ENCODE data around the gene SHB.

The SHB gene

DNA sequence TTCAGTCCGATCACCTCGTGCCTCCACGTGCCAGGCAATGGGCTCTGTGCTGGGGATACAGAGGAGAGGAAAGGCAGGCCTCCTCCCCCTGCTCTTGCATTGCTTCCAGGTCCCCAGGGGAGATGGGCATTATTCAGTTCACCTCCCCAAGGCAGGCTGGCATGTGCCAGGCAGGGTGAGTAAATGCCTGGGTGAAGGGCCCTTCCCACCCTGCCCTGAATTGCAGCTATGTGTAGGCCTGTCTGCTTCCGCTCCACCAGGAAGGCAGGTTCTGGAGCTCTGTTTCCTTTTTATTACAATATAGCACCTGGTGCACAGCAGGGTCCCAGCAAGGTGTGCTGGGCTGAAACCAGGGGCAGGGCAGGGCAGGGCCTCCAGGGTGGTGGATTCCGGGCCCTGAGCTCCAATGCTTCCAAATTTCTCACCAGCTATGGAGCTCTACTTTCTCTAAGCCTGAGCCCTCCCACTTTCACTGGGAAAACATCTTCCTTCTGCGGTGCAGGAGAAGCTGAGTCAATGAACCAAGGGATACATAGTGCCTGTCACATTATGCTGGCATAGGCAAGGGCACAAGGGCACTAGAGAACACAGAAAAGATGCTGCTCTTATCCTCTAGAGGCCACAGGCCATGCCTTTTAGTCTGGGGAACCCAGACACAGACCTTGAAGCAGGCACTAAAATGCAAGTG lies 42.0 kb downstream of the SHB start:
- no peak overlapping the region for H3K27ac ChIP-seq (ENCODE audit: low read length)
- DNase-seq: no peak
- no peak overlapping the region for H3K9ac ChIP-seq (ENCODE audit: low read length)
- H3K4me3 ChIP-seq (ENCODE audit: low read length): no peak overlapping the region
- no peaks in the 10 kb centered on the region for H3K9me3 ChIP-seq (replicated peaks; ENCODE audit: insufficient read depth, low read length)
- no peaks in the 10 kb centered on the region for H3K9me2 ChIP-seq (replicated peaks; ENCODE audit: insufficient read depth, low read length)
- TF ChIP-seq, protein P1, sequence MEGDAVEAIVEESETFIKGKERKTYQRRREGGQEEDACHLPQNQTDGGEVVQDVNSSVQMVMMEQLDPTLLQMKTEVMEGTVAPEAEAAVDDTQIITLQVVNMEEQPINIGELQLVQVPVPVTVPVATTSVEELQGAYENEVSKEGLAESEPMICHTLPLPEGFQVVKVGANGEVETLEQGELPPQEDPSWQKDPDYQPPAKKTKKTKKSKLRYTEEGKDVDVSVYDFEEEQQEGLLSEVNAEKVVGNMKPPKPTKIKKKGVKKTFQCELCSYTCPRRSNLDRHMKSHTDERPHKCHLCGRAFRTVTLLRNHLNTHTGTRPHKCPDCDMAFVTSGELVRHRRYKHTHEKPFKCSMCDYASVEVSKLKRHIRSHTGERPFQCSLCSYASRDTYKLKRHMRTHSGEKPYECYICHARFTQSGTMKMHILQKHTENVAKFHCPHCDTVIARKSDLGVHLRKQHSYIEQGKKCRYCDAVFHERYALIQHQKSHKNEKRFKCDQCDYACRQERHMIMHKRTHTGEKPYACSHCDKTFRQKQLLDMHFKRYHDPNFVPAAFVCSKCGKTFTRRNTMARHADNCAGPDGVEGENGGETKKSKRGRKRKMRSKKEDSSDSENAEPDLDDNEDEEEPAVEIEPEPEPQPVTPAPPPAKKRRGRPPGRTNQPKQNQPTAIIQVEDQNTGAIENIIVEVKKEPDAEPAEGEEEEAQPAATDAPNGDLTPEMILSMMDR (IDR thresholded peaks at IDR 0.05; ENCODE audit: low read length): no peak
- TF ChIP-seq EZH2phosphoT487 (IDR thresholded peaks at IDR 0.05; ENCODE audit: low read length) (no peak), EZH2 (optimal IDR thresholded peaks at IDR 0.05; ENCODE audit: low read depth, low read length) (no peak)
- H3K79me2 ChIP-seq (ENCODE audit: low read length): no peaks in the 10 kb centered on the region
- H4K20me1 ChIP-seq (ENCODE audit: insufficient read depth, low read length): no peaks in the 10 kb centered on the region
- H3F3A ChIP-seq (ENCODE audit: insufficient read depth, low read length): no peaks in the 10 kb centered on the region
- no peak overlapping the region for H2AFZ ChIP-seq (ENCODE audit: low read length)
- H3K4me2 ChIP-seq (ENCODE audit: low read depth, low read length): no peak overlapping the region
- H3K4me1 ChIP-seq (ENCODE audit: low read length): no peaks in the 10 kb centered on the region
- H3K36me3 ChIP-seq (replicated peaks; ENCODE audit: insufficient read depth, low read length): no peaks in the 10 kb centered on the region
- H3K27me3 ChIP-seq (replicated peaks; ENCODE audit: insufficient read depth, low read length): no peaks in the 10 kb centered on the region

DNA sequence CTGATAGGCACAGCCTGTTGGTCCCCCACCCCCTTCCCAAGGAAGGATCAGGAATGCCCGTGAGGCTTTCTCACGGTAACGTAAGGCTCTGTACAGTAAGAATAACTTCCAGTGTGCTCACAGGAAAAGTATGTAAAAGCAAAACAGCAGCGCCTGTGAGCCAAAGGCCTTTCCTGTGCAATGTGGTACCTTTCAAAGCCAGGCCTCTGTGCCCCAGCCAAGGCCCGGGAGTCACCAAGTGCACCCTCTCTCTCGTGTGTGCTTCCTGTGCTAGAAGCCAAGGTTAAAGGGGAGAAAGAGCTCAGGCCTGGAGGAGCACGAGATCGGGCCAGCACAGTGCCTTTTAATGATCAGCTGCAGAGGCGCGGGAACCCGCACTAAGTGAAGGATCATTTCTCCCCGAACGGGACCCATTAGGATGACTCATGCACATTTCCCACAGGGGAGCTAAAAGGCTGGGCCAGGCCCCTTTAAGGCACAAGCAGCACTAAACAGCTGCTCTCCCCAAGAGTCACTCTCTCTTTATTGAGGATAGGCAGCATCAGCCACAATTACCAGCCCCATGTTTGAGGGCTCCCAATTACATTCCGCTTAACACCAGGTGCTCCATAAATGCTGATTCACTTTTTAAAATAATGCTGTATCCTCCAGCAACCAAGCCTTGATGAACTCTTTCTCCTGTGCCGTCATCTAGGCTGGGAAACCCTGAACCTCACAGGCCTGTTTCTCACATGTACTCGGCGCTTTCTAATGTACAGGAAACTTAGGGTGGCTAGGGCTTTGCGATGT lies 42.8 kb downstream of the SHB start:
- TF ChIP-seq EZH2 (optimal IDR thresholded peaks at IDR 0.05; ENCODE audit: low read depth, low read length) (no peak), EZH2phosphoT487 (IDR thresholded peaks at IDR 0.05; ENCODE audit: low read length) (no peak)
- TF ChIP-seq, protein P1 (IDR thresholded peaks at IDR 0.05; ENCODE audit: low read length): no peak
- Histone ChIP-seq H3K4me2 (ENCODE audit: low read depth, low read length) (no peak overlapping the region), H3K4me1 (ENCODE audit: low read length) (no peaks in the 10 kb centered on the region), H3K9me2 (replicated peaks; ENCODE audit: insufficient read depth, low read length) (no peaks in the 10 kb centered on the region), H3F3A (ENCODE audit: insufficient read depth, low read length) (no peaks in the 10 kb centered on the region), H4K20me1 (ENCODE audit: insufficient read depth, low read length) (no peaks in the 10 kb centered on the region), H3K27me3 (replicated peaks; ENCODE audit: insufficient read depth, low read length) (no peaks in the 10 kb centered on the region), H3K79me2 (ENCODE audit: low read length) (no peaks in the 10 kb centered on the region), H3K4me3 (ENCODE audit: low read length) (no peak overlapping the region), H3K36me3 (replicated peaks; ENCODE audit: insufficient read depth, low read length) (no peaks in the 10 kb centered on the region), H3K27ac (ENCODE audit: low read length) (no peak overlapping the region), H2AFZ (ENCODE audit: low read length) (no peak overlapping the region), H3K9me3 (replicated peaks; ENCODE audit: insufficient read depth, low read length) (no peaks in the 10 kb centered on the region), H3K9ac (ENCODE audit: low read length) (no peak overlapping the region)
- no peak for DNase-seq

DNA sequence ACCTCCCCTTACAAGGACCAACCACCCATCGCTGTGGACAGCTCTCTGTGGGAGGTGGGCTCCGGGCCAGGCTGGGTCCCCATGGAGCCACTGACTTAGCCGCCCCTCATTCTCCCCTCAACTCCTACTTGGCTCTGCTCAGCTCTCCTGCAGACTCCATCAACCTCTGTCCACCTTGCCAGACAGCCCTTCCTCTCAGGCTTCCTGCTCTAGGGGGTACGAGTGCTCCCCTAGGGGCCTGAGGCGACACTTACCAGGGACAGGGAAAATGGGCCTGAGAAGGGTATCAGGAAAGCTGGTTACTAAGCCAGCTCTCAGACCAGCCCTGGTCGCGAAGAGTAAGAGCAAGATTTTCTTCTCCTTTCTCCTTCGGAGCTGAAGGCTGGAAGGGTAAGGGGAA lies 43.9 kb downstream of the SHB start:
- no peak overlapping the region for H3K4me2 ChIP-seq (ENCODE audit: low read depth, low read length)

More for the DNA sequence above, 43.9 kb downstream of the SHB start:
- Histone ChIP-seq H3K27me3 (replicated peaks; ENCODE audit: insufficient read depth, low read length) (no peaks in the 10 kb centered on the region), H3F3A (ENCODE audit: insufficient read depth, low read length) (no peaks in the 10 kb centered on the region), H3K27ac (ENCODE audit: low read length) (no peak overlapping the region), H3K9me3 (replicated peaks; ENCODE audit: insufficient read depth, low read length) (no peaks in the 10 kb centered on the region), H3K4me1 (ENCODE audit: low read length) (no peaks in the 10 kb centered on the region), H2AFZ (ENCODE audit: low read length) (no peak overlapping the region), H3K9me2 (replicated peaks; ENCODE audit: insufficient read depth, low read length) (no peaks in the 10 kb centered on the region), H3K79me2 (ENCODE audit: low read length) (no peaks in the 10 kb centered on the region), H4K20me1 (ENCODE audit: insufficient read depth, low read length) (no peaks in the 10 kb centered on the region), H3K9ac (ENCODE audit: low read length) (no peak overlapping the region), H3K36me3 (replicated peaks; ENCODE audit: insufficient read depth, low read length) (no peaks in the 10 kb centered on the region), H3K4me3 (ENCODE audit: low read length) (no peak overlapping the region)
- TF ChIP-seq, protein P1 (IDR thresholded peaks at IDR 0.05; ENCODE audit: low read length): no peak
- TF ChIP-seq EZH2phosphoT487 (IDR thresholded peaks at IDR 0.05; ENCODE audit: low read length) (no peak), EZH2 (optimal IDR thresholded peaks at IDR 0.05; ENCODE audit: low read depth, low read length) (no peak)
- no peak for DNase-seq
